Measurements from ENCODE around the gene CTNNA2. TPM values are rescaled to one million over a fixed set of nuclear protein-coding genes. Genes with fewer than 3 reads are reported as not detected.
A peak's percentile ranks its signal among the peaks of the same experiment; 100 is the strongest.

The CTNNA2 gene
- total RNA-seq, 1 donor from 2014 or later: 43.5 TPM

GRCh38 chr2:80002112-80002511, 489.3 kb downstream of the CTNNA2 start:
- H3K4me3 ChIP-seq: no peak overlapping the region
- no peak for DNase-seq (ENCODE audit: low spot score)
- H3K27ac ChIP-seq: no peak overlapping the region
- no peak overlapping the region for H3K4me3 Mint-ChIP-seq
- no peak overlapping the region for H3K9ac ChIP-seq
- H3K4me2 ChIP-seq: no peak overlapping the region
- no peaks in the 10 kb centered on the region for H3K27me3 Mint-ChIP-seq (ENCODE audit: insufficient read depth, low read depth)
- no peaks in the 10 kb centered on the region for H3K9me3 ChIP-seq (ENCODE audit: low read depth)
- H3K27ac Mint-ChIP-seq: no peak overlapping the region
- TF ChIP-seq CTCF (IDR thresholded peaks at IDR 0.05) (no peak), EZH2 (IDR thresholded peaks at IDR 0.05) (no peak), EZH2phosphoT487 (IDR thresholded peaks at IDR 0.05) (no peak)
- H4K20me1 ChIP-seq (ENCODE audit: low read depth): no peaks in the 10 kb centered on the region
- H3K27me3 ChIP-seq: no peaks in the 10 kb centered on the region
- no peak overlapping the region for H2AFZ ChIP-seq (replicated peaks)
- H3K36me3 ChIP-seq: no peaks in the 10 kb centered on the region
- peaks cover 4% of the 10 kb centered on the region for H3F3A ChIP-seq (ENCODE audit: low read depth)
- H3K4me1 Mint-ChIP-seq: no peaks in the 10 kb centered on the region
- H3K36me3 Mint-ChIP-seq: no peaks in the 10 kb centered on the region
- H3K9me3 Mint-ChIP-seq: no peaks in the 10 kb centered on the region
- H3K79me2 ChIP-seq (ENCODE audit: low read depth): no peaks in the 10 kb centered on the region
- H3K4me1 ChIP-seq: peaks cover 5% of the 10 kb centered on the region

GRCh38 chr2:80002568-80003157, 489.8 kb downstream of the CTNNA2 start:
- H3K4me2 ChIP-seq: no peak overlapping the region
- no peaks in the 10 kb centered on the region for H3K27me3 ChIP-seq
- no peaks in the 10 kb centered on the region for H4K20me1 ChIP-seq (ENCODE audit: low read depth)
- no peak overlapping the region for H3K27ac ChIP-seq
- no peak overlapping the region for H3K4me3 ChIP-seq
- H3K4me3 Mint-ChIP-seq: no peak overlapping the region
- H3K27ac Mint-ChIP-seq: no peak overlapping the region
- peaks cover 3% of the 10 kb centered on the region for H3K4me1 Mint-ChIP-seq
- no peaks in the 10 kb centered on the region for H3K79me2 ChIP-seq (ENCODE audit: low read depth)
- peaks cover 10% of the 10 kb centered on the region for H3F3A ChIP-seq (ENCODE audit: low read depth)
- no peak overlapping the region for H3K9ac ChIP-seq
- H3K4me1 ChIP-seq: peaks cover 10% of the 10 kb centered on the region
- H3K36me3 ChIP-seq: no peaks in the 10 kb centered on the region
- H3K9me3 Mint-ChIP-seq: no peaks in the 10 kb centered on the region
- H2AFZ ChIP-seq (replicated peaks): no peak overlapping the region
- H3K27me3 Mint-ChIP-seq (ENCODE audit: insufficient read depth, low read depth): no peaks in the 10 kb centered on the region
- no peaks in the 10 kb centered on the region for H3K36me3 Mint-ChIP-seq
- no peaks in the 10 kb centered on the region for H3K9me3 ChIP-seq (ENCODE audit: low read depth)
- TF ChIP-seq CTCF (IDR thresholded peaks at IDR 0.05) (no peak), EZH2 (IDR thresholded peaks at IDR 0.05) (no peak), EZH2phosphoT487 (IDR thresholded peaks at IDR 0.05) (no peak)
- no peak for DNase-seq (ENCODE audit: low spot score)

GRCh38 chr2:80007777-80008503, 495.1 kb downstream of the CTNNA2 start:
- H3K4me3 Mint-ChIP-seq: no peak overlapping the region
- H3K27ac Mint-ChIP-seq: no peak overlapping the region
- Histone ChIP-seq H3K4me2 (peak overlapping the region; percentile 69), H3K27ac (peak overlapping the region; percentile 60), H2AFZ (replicated peaks) (no peak overlapping the region), H3K9me3 (ENCODE audit: low read depth) (no peaks in the 10 kb centered on the region), H3K36me3 (no peaks in the 10 kb centered on the region), H3K4me1 (peaks cover 25% of the 10 kb centered on the region), H3K79me2 (ENCODE audit: low read depth) (no peaks in the 10 kb centered on the region), H3K27me3 (no peaks in the 10 kb centered on the region), H3F3A (ENCODE audit: low read depth) (peaks cover 22% of the 10 kb centered on the region), H3K9ac (no peak overlapping the region), H3K4me3 (peak overlapping the region; percentile 8), H4K20me1 (ENCODE audit: low read depth) (no peaks in the 10 kb centered on the region)
- peaks cover 13% of the 10 kb centered on the region for H3K4me1 Mint-ChIP-seq
- peak; percentile 83 for DNase-seq (ENCODE audit: low spot score)
- TF ChIP-seq EZH2phosphoT487 (IDR thresholded peaks at IDR 0.05) (peak; percentile 89), CTCF (IDR thresholded peaks at IDR 0.05) (no peak)
- H3K36me3 Mint-ChIP-seq: no peaks in the 10 kb centered on the region
- H3K9me3 Mint-ChIP-seq: no peaks in the 10 kb centered on the region
- peaks cover 4% of the 10 kb centered on the region for H3K27me3 Mint-ChIP-seq (ENCODE audit: insufficient read depth, low read depth)

All from neural progenitor cell (in vitro differentiated cells).